ENCODE results near the gene CAMTA2.

CAMTA2 gene

GRCh38 chr17:4946312-4946976, 41.0 kb downstream of the CAMTA2 start:
- DNase-seq, result no peak

GRCh38 chr17:4945944-4946280, 41.6 kb downstream of the CAMTA2 start:
- no peak for DNase-seq

- DNase-seq, result no peak
These were observed 42.1 kb downstream of the CAMTA2 start for GRCh38 chr17:4945176-4945943.

GRCh38 chr17:4944554-4945175, 42.8 kb downstream of the CAMTA2 start:
- no peak for DNase-seq

GRCh38 chr17:4944163-4944553, 43.3 kb downstream of the CAMTA2 start:
- DNase-seq, result no peak

- no peak for DNase-seq
These were observed 44.5 kb downstream of the CAMTA2 start for GRCh38 chr17:4942760-4943508.

- no peak for DNase-seq
These were observed 46.2 kb downstream of the CAMTA2 start for GRCh38 chr17:4941319-4941610.

GRCh38 chr17:4940555-4941318, 46.7 kb downstream of the CAMTA2 start:
- DNase-seq, result no peak

- DNase-seq, result peak; percentile 99
These were observed 47.5 kb downstream of the CAMTA2 start, which contains the start of the genes RNF167 and SLC25A11 for GRCh38 chr17:4939796-4940554. Gene RNF167 (plus strand): TSS chr17:4940268. CDS start chr17:4940910, 642 bp downstream. Gene SLC25A11 (minus strand): TSS chr17:4940046. CDS start chr17:4939910, 136 bp downstream.

- DNase-seq, result no peak
These were observed 48.0 kb downstream of the CAMTA2 start for GRCh38 chr17:4939546-4939795.

GRCh38 chr17:4938688-4939545, 48.6 kb downstream of the CAMTA2 start:
- DNase-seq, result no peak

- DNase-seq, result no peak
These were observed 49.4 kb downstream of the CAMTA2 start for GRCh38 chr17:4938069-4938491.

GRCh38 chr17:4937553-4937952, 49.9 kb downstream of the CAMTA2 start:
- no peak for DNase-seq

- DNase-seq, result no peak
These were observed 51.0 kb downstream of the CAMTA2 start for GRCh38 chr17:4936436-4936835.

- no peak for DNase-seq
These were observed 51.8 kb downstream of the CAMTA2 start for GRCh38 chr17:4935650-4936049.

- peak; percentile 27 for DNase-seq
These were observed 53.1 kb downstream of the CAMTA2 start for GRCh38 chr17:4934173-4934979.

GRCh38 chr17:4933646-4934045, 53.8 kb downstream of the CAMTA2 start:
- no peak for DNase-seq

- no peak for DNase-seq
These were observed 54.7 kb downstream of the CAMTA2 start for GRCh38 chr17:4932756-4933155.

- no peak for DNase-seq
These were observed 55.5 kb downstream of the CAMTA2 start, which contains the start of gene GP1BA for GRCh38 chr17:4931963-4932362. Gene GP1BA (plus strand): TSS chr17:4932277. CDS start chr17:4932605, 328 bp downstream.

- DNase-seq, result no peak
These were observed 58.6 kb downstream of the CAMTA2 start for GRCh38 chr17:4928881-4929280.
